Measurements from ENCODE around the gene ZBED1. TPM values are rescaled to one million over a fixed set of nuclear protein-coding genes. Genes with fewer than 3 reads are reported as not detected.
A peak's percentile ranks its signal among the peaks of the same experiment; 100 is the strongest.

ZBED1 gene
- total and polyA plus RNA-seq, 9 of the 15 experiments (the other 6 are each of a cell fraction or from before 2014, with no cell fraction given): 0.61 to 27.6 (median 13.9) TPM

DNA sequence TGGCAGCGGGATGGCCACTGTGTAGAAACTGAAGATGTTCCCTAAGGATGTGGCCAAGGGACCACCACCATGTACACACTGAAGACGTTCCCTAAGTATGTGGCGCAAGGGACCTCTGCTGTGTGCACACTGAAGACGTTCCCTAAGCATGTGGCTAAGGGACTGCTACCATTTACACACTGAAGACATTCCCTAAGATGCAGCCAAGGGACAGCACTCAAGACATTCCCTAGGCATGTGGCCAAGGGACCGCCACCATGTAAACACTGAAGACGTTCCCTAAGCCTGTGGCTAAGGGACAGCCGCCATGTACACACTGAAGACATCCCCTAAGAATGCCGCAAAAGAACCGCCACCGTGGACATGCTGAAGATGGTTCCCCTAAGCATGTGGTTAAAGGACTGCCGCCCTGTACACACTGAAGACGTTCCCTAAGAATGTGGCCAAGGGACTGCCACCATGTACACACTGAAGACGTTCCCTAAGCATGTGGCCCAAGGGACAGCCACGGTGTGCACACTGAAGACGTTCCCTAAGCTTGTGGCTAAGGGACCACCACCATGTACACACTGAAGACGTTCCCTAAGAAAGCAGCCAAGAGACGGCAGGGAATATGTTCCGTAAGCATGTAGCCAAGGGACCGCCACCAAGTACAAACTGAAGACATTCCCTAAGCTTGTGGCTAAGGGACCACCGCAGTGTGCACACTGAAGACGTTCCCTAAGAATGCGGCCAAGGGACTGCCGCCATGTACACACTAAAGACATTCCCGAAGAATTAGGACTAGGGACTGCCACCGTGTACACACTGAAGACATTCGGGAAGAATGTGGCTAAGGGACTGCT, 43.3 kb downstream of the ZBED1 start (continued):
- TF ChIP-seq, protein P1, sequence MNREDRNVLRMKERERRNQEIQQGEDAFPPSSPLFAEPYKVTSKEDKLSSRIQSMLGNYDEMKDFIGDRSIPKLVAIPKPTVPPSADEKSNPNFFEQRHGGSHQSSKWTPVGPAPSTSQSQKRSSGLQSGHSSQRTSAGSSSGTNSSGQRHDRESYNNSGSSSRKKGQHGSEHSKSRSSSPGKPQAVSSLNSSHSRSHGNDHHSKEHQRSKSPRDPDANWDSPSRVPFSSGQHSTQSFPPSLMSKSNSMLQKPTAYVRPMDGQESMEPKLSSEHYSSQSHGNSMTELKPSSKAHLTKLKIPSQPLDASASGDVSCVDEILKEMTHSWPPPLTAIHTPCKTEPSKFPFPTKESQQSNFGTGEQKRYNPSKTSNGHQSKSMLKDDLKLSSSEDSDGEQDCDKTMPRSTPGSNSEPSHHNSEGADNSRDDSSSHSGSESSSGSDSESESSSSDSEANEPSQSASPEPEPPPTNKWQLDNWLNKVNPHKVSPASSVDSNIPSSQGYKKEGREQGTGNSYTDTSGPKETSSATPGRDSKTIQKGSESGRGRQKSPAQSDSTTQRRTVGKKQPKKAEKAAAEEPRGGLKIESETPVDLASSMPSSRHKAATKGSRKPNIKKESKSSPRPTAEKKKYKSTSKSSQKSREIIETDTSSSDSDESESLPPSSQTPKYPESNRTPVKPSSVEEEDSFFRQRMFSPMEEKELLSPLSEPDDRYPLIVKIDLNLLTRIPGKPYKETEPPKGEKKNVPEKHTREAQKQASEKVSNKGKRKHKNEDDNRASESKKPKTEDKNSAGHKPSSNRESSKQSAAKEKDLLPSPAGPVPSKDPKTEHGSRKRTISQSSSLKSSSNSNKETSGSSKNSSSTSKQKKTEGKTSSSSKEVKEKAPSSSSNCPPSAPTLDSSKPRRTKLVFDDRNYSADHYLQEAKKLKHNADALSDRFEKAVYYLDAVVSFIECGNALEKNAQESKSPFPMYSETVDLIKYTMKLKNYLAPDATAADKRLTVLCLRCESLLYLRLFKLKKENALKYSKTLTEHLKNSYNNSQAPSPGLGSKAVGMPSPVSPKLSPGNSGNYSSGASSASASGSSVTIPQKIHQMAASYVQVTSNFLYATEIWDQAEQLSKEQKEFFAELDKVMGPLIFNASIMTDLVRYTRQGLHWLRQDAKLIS (CRISPR knock-in tag; IDR thresholded peaks at IDR 0.05): peak; percentile 68; the same call in 1 of the 2 replicates
- TF ChIP-seq HLTF (IDR thresholded peaks at IDR 0.05) (0 out of 2 replicates have a peak, but pooled peaks have one; percentile 12), RBM39 (optimal IDR thresholded peaks at IDR 0.05; ENCODE audit: low read depth, low read length) (peak; percentile 28), TEAD2 (tag; IDR thresholded peaks at IDR 0.05) (peak; percentile 88), MCM5 (IDR thresholded peaks at IDR 0.05; ENCODE audit: low read depth) (no peak), ELF1 (tag; IDR thresholded peaks at IDR 0.05) (peak; percentile 21; the same call in 1 of the 2 replicates), PHF8 (IDR thresholded peaks at IDR 0.05; ENCODE audit: borderline replicate concordance, low read length) (peak; percentile 40; the same call in 1 of the 2 replicates), NBN (IDR thresholded peaks at IDR 0.05; ENCODE audit: low read depth) (peak; percentile 42; the same call in 1 of the 2 replicates), DNMT1 (IDR thresholded peaks at IDR 0.05) (no peak), TEAD1 (CRISPR knock-in tag; IDR thresholded peaks at IDR 0.05) (peak; percentile 52 to 95; a peak in 3 of 4 replicates), BHLHE40 (IDR thresholded peaks at IDR 0.05; ENCODE audit: low read length) (0 out of 2 replicates have a peak, but pooled peaks have one; percentile 31), JUN (IDR thresholded peaks at IDR 0.05; ENCODE audit: borderline replicate concordance, low read depth, low read length) (no peak), JUN (CRISPR knock-in tag; IDR thresholded peaks at IDR 0.05; ENCODE audit: borderline replicate concordance) (0 out of 2 replicates have a peak, but pooled peaks have one; percentile 24), RB1 (IDR thresholded peaks at IDR 0.05; ENCODE audit: low read depth) (peak; percentile 53; the same call in 1 of the 2 replicates)
- TF ChIP-seq, protein P2, sequence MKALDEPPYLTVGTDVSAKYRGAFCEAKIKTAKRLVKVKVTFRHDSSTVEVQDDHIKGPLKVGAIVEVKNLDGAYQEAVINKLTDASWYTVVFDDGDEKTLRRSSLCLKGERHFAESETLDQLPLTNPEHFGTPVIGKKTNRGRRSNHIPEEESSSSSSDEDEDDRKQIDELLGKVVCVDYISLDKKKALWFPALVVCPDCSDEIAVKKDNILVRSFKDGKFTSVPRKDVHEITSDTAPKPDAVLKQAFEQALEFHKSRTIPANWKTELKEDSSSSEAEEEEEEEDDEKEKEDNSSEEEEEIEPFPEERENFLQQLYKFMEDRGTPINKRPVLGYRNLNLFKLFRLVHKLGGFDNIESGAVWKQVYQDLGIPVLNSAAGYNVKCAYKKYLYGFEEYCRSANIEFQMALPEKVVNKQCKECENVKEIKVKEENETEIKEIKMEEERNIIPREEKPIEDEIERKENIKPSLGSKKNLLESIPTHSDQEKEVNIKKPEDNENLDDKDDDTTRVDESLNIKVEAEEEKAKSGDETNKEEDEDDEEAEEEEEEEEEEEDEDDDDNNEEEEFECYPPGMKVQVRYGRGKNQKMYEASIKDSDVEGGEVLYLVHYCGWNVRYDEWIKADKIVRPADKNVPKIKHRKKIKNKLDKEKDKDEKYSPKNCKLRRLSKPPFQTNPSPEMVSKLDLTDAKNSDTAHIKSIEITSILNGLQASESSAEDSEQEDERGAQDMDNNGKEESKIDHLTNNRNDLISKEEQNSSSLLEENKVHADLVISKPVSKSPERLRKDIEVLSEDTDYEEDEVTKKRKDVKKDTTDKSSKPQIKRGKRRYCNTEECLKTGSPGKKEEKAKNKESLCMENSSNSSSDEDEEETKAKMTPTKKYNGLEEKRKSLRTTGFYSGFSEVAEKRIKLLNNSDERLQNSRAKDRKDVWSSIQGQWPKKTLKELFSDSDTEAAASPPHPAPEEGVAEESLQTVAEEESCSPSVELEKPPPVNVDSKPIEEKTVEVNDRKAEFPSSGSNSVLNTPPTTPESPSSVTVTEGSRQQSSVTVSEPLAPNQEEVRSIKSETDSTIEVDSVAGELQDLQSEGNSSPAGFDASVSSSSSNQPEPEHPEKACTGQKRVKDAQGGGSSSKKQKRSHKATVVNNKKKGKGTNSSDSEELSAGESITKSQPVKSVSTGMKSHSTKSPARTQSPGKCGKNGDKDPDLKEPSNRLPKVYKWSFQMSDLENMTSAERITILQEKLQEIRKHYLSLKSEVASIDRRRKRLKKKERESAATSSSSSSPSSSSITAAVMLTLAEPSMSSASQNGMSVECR (CRISPR knock-in tag; IDR thresholded peaks at IDR 0.05): 0 out of 2 replicates have a peak, but pooled peaks have one; percentile 2
- TF ChIP-seq, protein P3, sequence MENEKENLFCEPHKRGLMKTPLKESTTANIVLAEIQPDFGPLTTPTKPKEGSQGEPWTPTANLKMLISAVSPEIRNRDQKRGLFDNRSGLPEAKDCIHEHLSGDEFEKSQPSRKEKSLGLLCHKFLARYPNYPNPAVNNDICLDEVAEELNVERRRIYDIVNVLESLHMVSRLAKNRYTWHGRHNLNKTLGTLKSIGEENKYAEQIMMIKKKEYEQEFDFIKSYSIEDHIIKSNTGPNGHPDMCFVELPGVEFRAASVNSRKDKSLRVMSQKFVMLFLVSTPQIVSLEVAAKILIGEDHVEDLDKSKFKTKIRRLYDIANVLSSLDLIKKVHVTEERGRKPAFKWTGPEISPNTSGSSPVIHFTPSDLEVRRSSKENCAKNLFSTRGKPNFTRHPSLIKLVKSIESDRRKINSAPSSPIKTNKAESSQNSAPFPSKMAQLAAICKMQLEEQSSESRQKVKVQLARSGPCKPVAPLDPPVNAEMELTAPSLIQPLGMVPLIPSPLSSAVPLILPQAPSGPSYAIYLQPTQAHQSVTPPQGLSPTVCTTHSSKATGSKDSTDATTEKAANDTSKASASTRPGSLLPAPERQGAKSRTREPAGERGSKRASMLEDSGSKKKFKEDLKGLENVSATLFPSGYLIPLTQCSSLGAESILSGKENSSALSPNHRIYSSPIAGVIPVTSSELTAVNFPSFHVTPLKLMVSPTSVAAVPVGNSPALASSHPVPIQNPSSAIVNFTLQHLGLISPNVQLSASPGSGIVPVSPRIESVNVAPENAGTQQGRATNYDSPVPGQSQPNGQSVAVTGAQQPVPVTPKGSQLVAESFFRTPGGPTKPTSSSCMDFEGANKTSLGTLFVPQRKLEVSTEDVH (IDR thresholded peaks at IDR 0.05; ENCODE audit: low read depth, partially characterized antibody): peak; percentile 11
